ENCODE data around the gene FOXA1. TPM values are rescaled to one million over a fixed set of nuclear protein-coding genes. Genes with fewer than 3 reads are reported as not detected.

The FOXA1 gene
- total RNA-seq, 2 donors from 2014 or later = not detected

- no peak for ATAC-seq
- H3K9me3 ChIP-seq (ENCODE audit: control insufficient read depth, low read length, poor library complexity, severe bottlenecking) = no peaks in the 10 kb centered on the region
- Mint-ChIP-seq H3K36me3 (ENCODE audit: low read depth) (peaks cover 2% of the 10 kb centered on the region), H3K27me3 (peaks cover 69% of the 10 kb centered on the region), H3K4me1 (peaks cover 5% of the 10 kb centered on the region), H3K4me3 (no peak overlapping the region), H3K27ac (no peak overlapping the region)
- DNase-seq = no peak
These were observed 4.5 kb downstream of the FOXA1 start for GRCh38 chr14:37590428-37591139.

- Mint-ChIP-seq H3K4me3 (no peak overlapping the region), H3K4me1 (peaks cover 5% of the 10 kb centered on the region), H3K36me3 (ENCODE audit: low read depth) (peaks cover 2% of the 10 kb centered on the region), H3K27ac (no peak overlapping the region), H3K27me3 (peaks cover 73% of the 10 kb centered on the region)
- ATAC-seq (no peak), DNase-seq (no peak)
- H3K9me3 ChIP-seq (ENCODE audit: control insufficient read depth, low read length, poor library complexity, severe bottlenecking) = no peaks in the 10 kb centered on the region
These were observed 5.2 kb downstream of the FOXA1 start for GRCh38 chr14:37589715-37590427.

- no peak for ATAC-seq
- H3K4me1 Mint-ChIP-seq = peaks cover 2% of the 10 kb centered on the region
- H3K27me3 Mint-ChIP-seq = peaks cover 71% of the 10 kb centered on the region
These were observed 5.9 kb downstream of the FOXA1 start for GRCh38 chr14:37588956-37589714.

GRCh38 chr14:37588667-37588955 lies 6.4 kb downstream of the FOXA1 start:
- no peak for ATAC-seq
- Mint-ChIP-seq H3K36me3 (ENCODE audit: low read depth) (peaks cover 2% of the 10 kb centered on the region), H3K27me3 (peaks cover 66% of the 10 kb centered on the region), H3K4me3 (no peak overlapping the region), H3K4me1 (no peaks in the 10 kb centered on the region), H3K27ac (no peak overlapping the region)
- H3K9me3 ChIP-seq (ENCODE audit: control insufficient read depth, low read length, poor library complexity, severe bottlenecking) = no peaks in the 10 kb centered on the region
- no peak for DNase-seq

More at GRCh38 chr14:37588956-37589714, 5.9 kb downstream of the FOXA1 start:
- Mint-ChIP-seq H3K27ac (no peak overlapping the region), H3K36me3 (ENCODE audit: low read depth) (peaks cover 2% of the 10 kb centered on the region), H3K4me3 (no peak overlapping the region)
- H3K9me3 ChIP-seq (ENCODE audit: control insufficient read depth, low read length, poor library complexity, severe bottlenecking) = no peaks in the 10 kb centered on the region
- DNase-seq = no peak

GRCh38 chr14:37587881-37588666 lies 7.0 kb downstream of the FOXA1 start:
- no peak for DNase-seq
- peaks cover 60% of the 10 kb centered on the region for H3K27me3 Mint-ChIP-seq

GRCh38 chr14:37587131-37587803 lies 7.8 kb downstream of the FOXA1 start:
- Mint-ChIP-seq H3K27ac (no peak overlapping the region), H3K36me3 (ENCODE audit: low read depth) (peaks cover 2% of the 10 kb centered on the region), H3K4me3 (no peak overlapping the region), H3K4me1 (no peaks in the 10 kb centered on the region), H3K27me3 (peaks cover 53% of the 10 kb centered on the region)
- DNase-seq (no peak), ATAC-seq (no peak)
- no peaks in the 10 kb centered on the region for H3K9me3 ChIP-seq (ENCODE audit: control insufficient read depth, low read length, poor library complexity, severe bottlenecking)

More at GRCh38 chr14:37587881-37588666, 7.0 kb downstream of the FOXA1 start:
- no peak overlapping the region for H3K4me3 Mint-ChIP-seq
- H3K9me3 ChIP-seq (ENCODE audit: control insufficient read depth, low read length, poor library complexity, severe bottlenecking) = no peaks in the 10 kb centered on the region
- H3K27ac Mint-ChIP-seq = no peak overlapping the region
- no peaks in the 10 kb centered on the region for H3K4me1 Mint-ChIP-seq
- no peak for ATAC-seq
- H3K36me3 Mint-ChIP-seq (ENCODE audit: low read depth) = peaks cover 2% of the 10 kb centered on the region

GRCh38 chr14:37586797-37587130 lies 8.3 kb downstream of the FOXA1 start:
- Mint-ChIP-seq H3K36me3 (ENCODE audit: low read depth) (no peaks in the 10 kb centered on the region), H3K4me1 (no peaks in the 10 kb centered on the region), H3K4me3 (no peak overlapping the region), H3K27me3 (peaks cover 53% of the 10 kb centered on the region), H3K27ac (no peak overlapping the region)
- ATAC-seq = no peak
- no peaks in the 10 kb centered on the region for H3K9me3 ChIP-seq (ENCODE audit: control insufficient read depth, low read length, poor library complexity, severe bottlenecking)
- DNase-seq = no peak

GRCh38 chr14:37585971-37586796 lies 8.9 kb downstream of the FOXA1 start:
- no peaks in the 10 kb centered on the region for H3K36me3 Mint-ChIP-seq (ENCODE audit: low read depth)
- peaks cover 50% of the 10 kb centered on the region for H3K27me3 Mint-ChIP-seq
- no peaks in the 10 kb centered on the region for H3K9me3 ChIP-seq (ENCODE audit: control insufficient read depth, low read length, poor library complexity, severe bottlenecking)
- H3K4me3 Mint-ChIP-seq = no peak overlapping the region
- DNase-seq (no peak), ATAC-seq (no peak)
- H3K27ac Mint-ChIP-seq = no peak overlapping the region
- H3K4me1 Mint-ChIP-seq = no peaks in the 10 kb centered on the region

- H3K27ac Mint-ChIP-seq = no peak overlapping the region
- ATAC-seq (no peak), DNase-seq (no peak)
- H3K36me3 Mint-ChIP-seq (ENCODE audit: low read depth) = no peaks in the 10 kb centered on the region
- no peak overlapping the region for H3K4me3 Mint-ChIP-seq
- H3K27me3 Mint-ChIP-seq = peaks cover 45% of the 10 kb centered on the region
- H3K4me1 Mint-ChIP-seq = no peaks in the 10 kb centered on the region
- H3K9me3 ChIP-seq (ENCODE audit: control insufficient read depth, low read length, poor library complexity, severe bottlenecking) = no peaks in the 10 kb centered on the region
These were observed 9.9 kb downstream of the FOXA1 start for GRCh38 chr14:37585101-37585511.

GRCh38 chr14:37584211-37585100 lies 10.6 kb downstream of the FOXA1 start:
- H3K27me3 Mint-ChIP-seq = peaks cover 42% of the 10 kb centered on the region
- H3K4me1 Mint-ChIP-seq = no peaks in the 10 kb centered on the region
- no peak for DNase-seq

GRCh38 chr14:37583358-37584210 lies 11.5 kb downstream of the FOXA1 start:
- DNase-seq (no peak), ATAC-seq (no peak)
- H3K27me3 Mint-ChIP-seq = peaks cover 33% of the 10 kb centered on the region
- no peaks in the 10 kb centered on the region for H3K4me1 Mint-ChIP-seq
- no peak overlapping the region for H3K4me3 Mint-ChIP-seq
- H3K9me3 ChIP-seq (ENCODE audit: control insufficient read depth, low read length, poor library complexity, severe bottlenecking) = no peaks in the 10 kb centered on the region
- H3K36me3 Mint-ChIP-seq (ENCODE audit: low read depth) = no peaks in the 10 kb centered on the region
- H3K27ac Mint-ChIP-seq = no peak overlapping the region

More at GRCh38 chr14:37584211-37585100, 10.6 kb downstream of the FOXA1 start:
- no peaks in the 10 kb centered on the region for H3K36me3 Mint-ChIP-seq (ENCODE audit: low read depth)
- no peak overlapping the region for H3K4me3 Mint-ChIP-seq
- no peaks in the 10 kb centered on the region for H3K9me3 ChIP-seq (ENCODE audit: control insufficient read depth, low read length, poor library complexity, severe bottlenecking)
- no peak overlapping the region for H3K27ac Mint-ChIP-seq
- ATAC-seq = no peak

Data from T-helper 17 cell (primary cell).